Hepatocyte (in vitro differentiated cells): Measurements from ENCODE around the gene PRX. TPM values are rescaled to one million over a fixed set of nuclear protein-coding genes. Genes with fewer than 3 reads are reported as not detected.

ENCODE experiments used
- DNase-seq: peaks from one replicate; pipeline ENCODE4 v3.0.0-alpha.2; 2016; ENCODE audit warnings: low spot score
- H2AFZ ChIP-seq: fragments of 200-600 bp; sonication (generic); 2 replicates; pipeline ENCODE4 v1.6.0; 2016; ENCODE audit warnings: antibody characterized with exemption, mild to moderate bottlenecking
- H3K27ac ChIP-seq: fragments of 200-600 bp; sonication (generic); 2 replicates; pipeline ENCODE4 v1.5.1; 2016; ENCODE audit warnings: mild to moderate bottlenecking
- H3K27me3 ChIP-seq: fragments of 200-600 bp; sonication (generic); 2 replicates; pipeline ENCODE4 v1.6.1; 2016
- H3K36me3 ChIP-seq: fragments of 200-600 bp; sonication (generic); replicated peaks from 2 replicates; pipeline ENCODE4 v1.5.1; 2016; ENCODE audit warnings: low read depth; ENCODE audit not compliant: insufficient read depth
- H3K4me1 ChIP-seq: fragments of 200-600 bp; sonication (generic); 2 replicates; pipeline ENCODE4 v1.5.1; 2016; ENCODE audit warnings: mild to moderate bottlenecking, moderate library complexity; ENCODE audit not compliant: insufficient read depth
- H3K4me2 ChIP-seq: fragments of 200-600 bp; sonication (generic); 2 replicates; pipeline ENCODE4 v1.6.0; 2016
- H3K4me3 ChIP-seq: fragments of 200-600 bp; sonication (generic); 2 replicates; pipeline ENCODE4 v1.5.1; 2016; ENCODE audit warnings: mild to moderate bottlenecking
- H3K79me2 ChIP-seq: fragments of 200-600 bp; sonication (generic); 2 replicates; pipeline ENCODE4 v1.6.0; 2017; ENCODE audit warnings: mild to moderate bottlenecking
- H3K9me2 ChIP-seq: fragments of 200-600 bp; sonication (generic); replicated peaks from 2 replicates; pipeline ENCODE4 v1.6.0; 2017; ENCODE audit warnings: mild to moderate bottlenecking; ENCODE audit not compliant: insufficient read depth
- H3K9me3 ChIP-seq: fragments of 200-600 bp; sonication (generic); 2 replicates; pipeline ENCODE4 v1.5.1; 2016; ENCODE audit warnings: low read depth, mild to moderate bottlenecking
- H4K20me1 ChIP-seq: fragments of 200-600 bp; sonication (generic); 2 replicates; pipeline ENCODE4 v1.6.0; 2016; ENCODE audit warnings: mild to moderate bottlenecking; ENCODE audit not compliant: insufficient read depth, poor library complexity, severe bottlenecking
- EZH2 ChIP-seq: fragments of 200-600 bp; sonication (generic); IDR thresholded peaks from 2 replicates; pipeline ENCODE4 v1.6.1; 2016; ENCODE audit warnings: antibody characterized with exemption, mild to moderate bottlenecking, borderline replicate concordance
- EZH2phosphoT487 ChIP-seq: fragments of 200-600 bp; sonication (generic); IDR thresholded peaks from one replicate; pipeline ENCODE4 v1.6.1; 2018; ENCODE audit warnings: antibody characterized with exemption, mild to moderate bottlenecking, low read depth, moderate library complexity; ENCODE audit not compliant: unreplicated experiment, severe bottlenecking
- WGBS: methylation state at CpG from one replicate; pipeline ENCODE4 v1.1.6; 2016; ENCODE audit warnings: low lambda C conversion rate; ENCODE audit errors: missing lambda C conversion rate; 5-methylcytosine and 5-hydroxymethylcytosine counted together
- polyA plus RNA-seq: library from polyadenylated mRNA; unstranded; fragments of >200 nt; fragmentation: Nextera tagmentation; extraction: Ambion mirVana; gene quantifications from 2 replicates; pipeline ENCODE4 v1.2.1, GENCODE V29; 2016
- total RNA-seq: library from RNA; depleted of rRNA; stranded (reverse); fragments of >200 nt; gene quantifications from 2 replicates; pipeline ENCODE4 v1.2.3, GENCODE V29; 2014
- TF ChIP-seq, protein P1 (sequence below): fragments of 200-600 bp; sonication (generic); IDR thresholded peaks from 2 replicates; pipeline ENCODE4 v1.5.1; 2016; ENCODE audit warnings: antibody characterized with exemption, mild to moderate bottlenecking; ENCODE audit not compliant: poor library complexity

The PRX gene
- total and polyA plus RNA-seq, 2 experiments from 2014 or later: 0.80 to 1.9 TPM

DNA sequence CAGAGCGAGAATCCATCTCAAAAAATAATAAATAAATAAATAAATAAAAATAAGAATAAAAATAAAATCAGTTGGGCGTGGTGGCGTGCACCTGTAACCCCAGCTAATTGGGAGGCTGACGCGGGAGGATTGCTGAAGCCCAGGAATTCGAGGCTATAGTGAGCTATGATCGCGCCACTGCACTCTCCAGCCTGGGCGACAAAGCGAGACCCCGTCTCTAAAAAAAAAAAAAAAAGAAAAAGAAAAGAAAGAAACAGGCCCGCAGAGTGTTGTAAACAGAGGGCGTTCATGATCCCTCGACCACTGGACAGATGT is 7.2 kb upstream of the PRX start:
- H4K20me1 ChIP-seq: no peaks in the 10 kb centered on the region
- H3K9me3 ChIP-seq: no peaks in the 10 kb centered on the region
- H3K79me2 ChIP-seq: peaks cover 33% of the 10 kb centered on the region
- peak overlapping the region; percentile 54 for H2AFZ ChIP-seq
- DNase-seq: no peak
- peaks cover 23% of the 10 kb centered on the region for H3K4me1 ChIP-seq
- H3K4me2 ChIP-seq: peak overlapping the region; percentile 86
- no peaks in the 10 kb centered on the region for H3K9me2 ChIP-seq
- TF ChIP-seq EZH2: no peak
- TF ChIP-seq, protein P1, sequence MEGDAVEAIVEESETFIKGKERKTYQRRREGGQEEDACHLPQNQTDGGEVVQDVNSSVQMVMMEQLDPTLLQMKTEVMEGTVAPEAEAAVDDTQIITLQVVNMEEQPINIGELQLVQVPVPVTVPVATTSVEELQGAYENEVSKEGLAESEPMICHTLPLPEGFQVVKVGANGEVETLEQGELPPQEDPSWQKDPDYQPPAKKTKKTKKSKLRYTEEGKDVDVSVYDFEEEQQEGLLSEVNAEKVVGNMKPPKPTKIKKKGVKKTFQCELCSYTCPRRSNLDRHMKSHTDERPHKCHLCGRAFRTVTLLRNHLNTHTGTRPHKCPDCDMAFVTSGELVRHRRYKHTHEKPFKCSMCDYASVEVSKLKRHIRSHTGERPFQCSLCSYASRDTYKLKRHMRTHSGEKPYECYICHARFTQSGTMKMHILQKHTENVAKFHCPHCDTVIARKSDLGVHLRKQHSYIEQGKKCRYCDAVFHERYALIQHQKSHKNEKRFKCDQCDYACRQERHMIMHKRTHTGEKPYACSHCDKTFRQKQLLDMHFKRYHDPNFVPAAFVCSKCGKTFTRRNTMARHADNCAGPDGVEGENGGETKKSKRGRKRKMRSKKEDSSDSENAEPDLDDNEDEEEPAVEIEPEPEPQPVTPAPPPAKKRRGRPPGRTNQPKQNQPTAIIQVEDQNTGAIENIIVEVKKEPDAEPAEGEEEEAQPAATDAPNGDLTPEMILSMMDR: no peak
- no peak for TF ChIP-seq EZH2phosphoT487
- H3K36me3 ChIP-seq: no peaks in the 10 kb centered on the region
- no peaks in the 10 kb centered on the region for H3K27me3 ChIP-seq
- peak overlapping the region; percentile 100 for H3K27ac ChIP-seq
- WGBS: 60% methylated on average over 12 of the region's 14 CpGs
- no peak overlapping the region for H3K4me3 ChIP-seq

DNA sequence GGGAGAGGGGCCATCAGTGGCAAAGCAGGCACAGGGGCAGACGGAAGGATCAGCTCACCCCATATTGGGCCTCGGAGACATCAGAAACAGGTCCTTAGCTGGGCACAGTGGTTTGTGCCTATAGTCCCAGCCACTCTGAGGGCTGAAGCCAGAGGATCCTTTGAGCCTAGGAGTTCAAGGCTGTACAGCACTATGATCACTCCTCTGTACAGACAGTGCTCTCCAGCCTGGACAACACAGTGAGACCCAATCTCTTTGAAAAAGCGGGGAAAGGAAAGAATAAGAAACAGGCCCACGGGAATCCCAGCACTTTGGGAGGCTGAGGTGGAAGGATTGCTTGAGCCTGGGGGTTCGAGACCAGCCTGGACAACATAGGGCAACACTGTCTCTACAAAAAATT is 6.6 kb upstream of the PRX start:
- Histone ChIP-seq H3K79me2 (peaks cover 30% of the 10 kb centered on the region), H3K36me3 (no peaks in the 10 kb centered on the region), H3K4me1 (peaks cover 25% of the 10 kb centered on the region), H3K27ac (no peak overlapping the region), H3K27me3 (no peaks in the 10 kb centered on the region), H3K9me2 (no peaks in the 10 kb centered on the region), H3K4me2 (no peak overlapping the region), H3K4me3 (no peak overlapping the region), H2AFZ (no peak overlapping the region), H3K9me3 (no peaks in the 10 kb centered on the region), H4K20me1 (no peaks in the 10 kb centered on the region)
- DNase-seq: no peak
- TF ChIP-seq, protein P1: no peak
- TF ChIP-seq EZH2 (no peak), EZH2phosphoT487 (no peak)
- WGBS: 85% methylated on average over 5 of the region's 5 CpGs

DNA sequence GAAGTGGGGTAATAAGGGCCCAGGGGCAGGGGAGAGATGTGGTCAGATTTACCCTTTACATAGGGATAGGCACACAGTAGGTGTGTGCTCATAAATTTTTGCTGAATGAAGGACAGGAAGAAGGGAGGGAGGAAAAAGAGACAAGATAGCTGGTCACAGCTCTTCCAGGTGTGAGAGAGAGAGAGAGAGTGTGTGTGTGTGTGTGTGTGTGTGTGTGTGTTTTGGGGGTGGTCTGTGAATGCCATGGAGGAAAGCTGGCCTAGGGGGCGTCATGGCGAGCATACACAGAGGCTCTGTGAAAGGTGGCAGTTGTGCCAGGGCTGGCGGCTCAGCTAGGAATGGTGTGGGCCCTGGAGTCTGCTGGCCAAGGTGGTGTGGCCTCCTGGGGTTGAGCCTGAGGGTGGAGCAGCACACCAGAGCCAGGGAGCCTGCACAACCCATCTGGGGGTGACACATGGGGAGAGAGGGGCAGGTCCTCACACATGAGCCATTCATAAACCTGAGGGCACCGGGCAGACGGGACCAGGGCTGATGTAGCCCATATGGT is 6.0 kb upstream of the PRX start:
- Histone ChIP-seq H3K36me3 (no peaks in the 10 kb centered on the region), H3K4me3 (no peak overlapping the region), H3K9me2 (no peaks in the 10 kb centered on the region), H3K4me2 (no peak overlapping the region), H3K4me1 (peaks cover 28% of the 10 kb centered on the region), H3K27me3 (no peaks in the 10 kb centered on the region), H2AFZ (no peak overlapping the region), H3K9me3 (no peaks in the 10 kb centered on the region), H3K79me2 (peaks cover 24% of the 10 kb centered on the region), H3K27ac (no peak overlapping the region), H4K20me1 (no peaks in the 10 kb centered on the region)
- TF ChIP-seq EZH2phosphoT487: no peak
- no peak for TF ChIP-seq EZH2
- TF ChIP-seq, protein P1: no peak
- 81% methylated on average over 5 of the region's 5 CpGs for WGBS
- DNase-seq: no peak

DNA sequence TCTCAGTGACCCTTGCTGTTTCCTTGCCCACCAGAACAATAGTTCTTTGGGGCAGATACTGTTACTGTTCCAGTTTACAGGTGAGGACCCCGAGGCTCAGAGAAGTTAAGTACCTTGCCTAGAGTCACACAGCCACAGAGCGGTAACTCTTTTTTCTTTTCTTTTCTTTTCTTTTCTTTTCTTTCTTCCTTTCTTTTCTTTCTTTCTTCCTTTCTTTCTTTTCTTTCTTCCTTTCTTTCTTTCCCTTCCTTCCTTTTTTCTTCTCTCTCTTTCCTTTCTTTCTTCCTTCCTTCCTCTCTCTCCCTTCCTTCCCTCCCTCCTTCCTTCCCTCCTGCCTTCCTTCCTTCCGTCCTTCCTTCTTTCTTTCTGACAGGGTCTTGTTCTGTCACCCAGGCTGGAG is 4.9 kb upstream of the PRX start:
- TF ChIP-seq, protein P1: no peak
- no peak for TF ChIP-seq EZH2phosphoT487
- TF ChIP-seq EZH2: no peak
- DNase-seq: no peak
- no peaks in the 10 kb centered on the region for H3K9me3 ChIP-seq
- H3K4me2 ChIP-seq: no peak overlapping the region
- 92% methylated on average over 3 of the region's 3 CpGs for WGBS
- H4K20me1 ChIP-seq: no peaks in the 10 kb centered on the region
- H3K36me3 ChIP-seq: no peaks in the 10 kb centered on the region
- peaks cover 13% of the 10 kb centered on the region for H3K79me2 ChIP-seq
- peaks cover 24% of the 10 kb centered on the region for H3K4me1 ChIP-seq
- no peaks in the 10 kb centered on the region for H3K9me2 ChIP-seq
- H2AFZ ChIP-seq: no peak overlapping the region
- H3K27me3 ChIP-seq: no peaks in the 10 kb centered on the region
- H3K4me3 ChIP-seq: no peak overlapping the region
- peak overlapping the region; percentile 26 for H3K27ac ChIP-seq
